ENCODE data around the gene PHLDA3.
A peak's percentile ranks its signal among the peaks of the same experiment; 100 is the strongest.
"Not testable (repeated sequence)": the region's sequence is repeated elsewhere in the genome, so short reads cannot be mapped to it uniquely, and the experiment has no call there.

Gene PHLDA3

DNA sequence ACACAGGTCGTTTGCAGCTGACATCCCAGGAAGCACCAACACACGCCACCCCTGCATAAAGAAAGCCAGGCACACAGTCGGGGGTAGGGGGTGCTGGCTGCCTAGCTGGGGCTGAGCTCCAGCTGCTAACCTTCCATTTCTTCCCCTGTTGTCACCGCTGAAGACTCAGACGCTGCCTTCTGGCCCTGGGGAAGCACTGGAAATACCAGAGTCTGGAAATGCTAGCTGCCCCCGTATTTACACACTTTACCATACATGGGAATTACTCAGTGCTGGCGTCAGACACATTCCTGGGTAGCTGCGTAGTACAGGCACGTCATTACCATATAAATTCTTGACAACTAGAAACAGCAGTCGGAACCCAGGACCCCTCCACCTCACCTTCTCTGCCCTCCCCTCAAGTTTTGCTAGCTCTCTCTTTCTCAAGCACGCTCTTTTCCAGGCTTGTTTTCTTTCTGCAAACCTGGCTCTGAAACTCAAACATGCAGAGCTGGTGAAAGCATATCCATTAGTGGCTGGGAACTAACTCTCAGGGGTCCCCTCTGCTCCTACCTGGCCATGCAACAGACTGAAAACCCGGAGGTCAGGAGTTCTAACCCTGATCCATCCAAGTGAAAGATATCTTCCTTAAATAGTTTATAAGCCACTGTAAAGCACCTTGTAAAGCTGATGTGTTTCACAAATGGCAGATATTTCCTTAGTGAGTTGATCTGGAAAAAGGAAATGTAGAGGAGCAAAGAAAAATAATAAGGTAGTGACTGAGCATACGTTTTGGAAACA is 34.6 kb upstream of the PHLDA3 start:
- peak; percentile 98 for DNase-seq (ENCODE audit: low read depth, low spot score)

DNA sequence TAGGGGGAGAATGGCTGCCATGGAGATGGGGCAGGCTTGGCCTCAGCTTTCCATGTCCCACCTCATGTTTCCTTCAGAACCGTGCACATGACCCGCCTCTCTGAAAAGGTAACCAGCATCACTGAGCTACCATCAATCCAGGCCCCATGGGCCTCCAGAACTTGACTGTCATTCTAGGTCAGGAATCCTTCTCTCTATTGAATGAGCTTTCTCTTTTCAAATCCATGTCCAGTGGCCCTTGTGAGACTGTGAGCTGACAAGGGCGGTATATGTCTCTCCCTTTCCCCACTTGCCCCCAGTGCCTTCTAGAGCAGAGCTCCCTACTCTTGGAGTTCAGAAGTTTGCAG is 33.5 kb upstream of the PHLDA3 start:
- no peak for DNase-seq (ENCODE audit: low read depth, low spot score)

DNA sequence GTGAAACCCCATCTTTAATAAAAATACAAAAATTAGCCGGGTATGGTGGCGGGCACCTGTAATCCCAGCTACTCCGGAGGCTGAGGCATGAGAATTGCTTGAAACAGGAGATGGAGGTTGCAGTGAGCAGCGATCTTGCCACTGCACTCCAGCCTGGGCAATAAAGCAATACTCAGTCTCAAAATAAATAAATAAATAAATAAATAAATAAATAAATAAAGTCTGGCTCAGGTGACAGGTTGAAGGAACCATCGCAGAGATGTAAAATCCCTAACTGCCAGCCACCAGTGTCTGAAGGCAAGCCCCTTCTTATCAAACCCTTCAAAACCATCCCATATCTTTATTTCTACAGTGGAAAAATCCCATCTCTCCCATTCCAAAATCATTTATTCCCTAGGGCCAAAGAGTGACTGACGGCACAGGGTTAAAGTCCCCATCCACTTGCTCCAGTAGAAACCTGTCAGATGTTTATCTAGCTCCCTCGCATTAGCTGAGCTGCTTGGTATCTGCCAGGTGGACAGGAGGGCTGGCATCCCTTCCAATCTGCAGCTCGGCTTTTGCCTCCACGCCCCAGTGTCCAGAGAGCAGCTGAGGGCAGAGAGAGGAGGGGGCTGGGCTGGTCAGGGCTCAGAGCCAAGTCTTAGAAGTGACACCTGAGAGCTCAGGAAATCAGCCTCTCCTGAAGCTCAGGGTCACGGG is 33.0 kb upstream of the PHLDA3 start:
- no peak for DNase-seq (ENCODE audit: low read depth, low spot score)

DNA sequence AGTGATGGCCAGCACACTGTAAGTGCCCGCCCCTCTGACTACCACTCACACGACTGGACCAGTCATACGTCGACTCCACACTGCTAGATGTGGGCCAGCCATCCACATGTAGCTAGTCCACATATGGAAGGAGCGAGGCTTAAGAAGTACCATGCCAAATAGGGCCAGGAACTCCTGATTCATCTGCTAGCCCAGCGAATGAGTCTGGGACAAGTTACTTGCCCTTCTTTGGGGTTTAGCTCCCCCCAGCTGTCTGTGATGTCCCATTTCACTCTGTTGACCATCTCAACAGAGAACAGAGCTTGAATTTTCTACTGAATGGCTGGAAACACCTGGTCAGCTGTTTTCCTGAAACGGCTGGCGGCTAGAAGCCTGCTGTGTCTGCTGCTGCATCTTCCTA is 32.2 kb upstream of the PHLDA3 start:
- peak; percentile 53 for DNase-seq (ENCODE audit: low read depth, low spot score)

DNA sequence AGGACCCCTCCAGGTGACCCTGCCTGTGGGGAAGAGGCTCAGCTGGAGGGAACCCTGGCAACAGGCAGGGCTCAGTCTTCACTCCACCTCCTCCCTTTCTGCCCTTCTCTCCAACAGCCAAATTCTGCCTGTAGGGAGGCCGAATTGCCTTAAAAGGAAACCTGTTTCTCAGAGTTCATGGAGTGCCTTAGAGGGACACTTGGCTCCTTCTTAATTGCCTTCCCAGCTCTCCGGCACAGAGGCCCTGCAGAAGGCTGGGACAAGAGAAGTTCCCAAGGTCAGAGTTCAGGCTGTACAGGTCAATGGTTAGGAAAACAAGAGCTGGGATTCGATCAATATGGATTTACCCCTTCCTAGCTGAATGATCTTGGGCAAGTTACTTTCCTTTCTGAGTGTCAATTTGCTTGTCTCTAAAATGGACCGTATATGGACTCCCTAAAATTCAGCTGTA is 31.7 kb upstream of the PHLDA3 start:
- DNase-seq (ENCODE audit: low read depth, low spot score), result peak; percentile 69

DNA sequence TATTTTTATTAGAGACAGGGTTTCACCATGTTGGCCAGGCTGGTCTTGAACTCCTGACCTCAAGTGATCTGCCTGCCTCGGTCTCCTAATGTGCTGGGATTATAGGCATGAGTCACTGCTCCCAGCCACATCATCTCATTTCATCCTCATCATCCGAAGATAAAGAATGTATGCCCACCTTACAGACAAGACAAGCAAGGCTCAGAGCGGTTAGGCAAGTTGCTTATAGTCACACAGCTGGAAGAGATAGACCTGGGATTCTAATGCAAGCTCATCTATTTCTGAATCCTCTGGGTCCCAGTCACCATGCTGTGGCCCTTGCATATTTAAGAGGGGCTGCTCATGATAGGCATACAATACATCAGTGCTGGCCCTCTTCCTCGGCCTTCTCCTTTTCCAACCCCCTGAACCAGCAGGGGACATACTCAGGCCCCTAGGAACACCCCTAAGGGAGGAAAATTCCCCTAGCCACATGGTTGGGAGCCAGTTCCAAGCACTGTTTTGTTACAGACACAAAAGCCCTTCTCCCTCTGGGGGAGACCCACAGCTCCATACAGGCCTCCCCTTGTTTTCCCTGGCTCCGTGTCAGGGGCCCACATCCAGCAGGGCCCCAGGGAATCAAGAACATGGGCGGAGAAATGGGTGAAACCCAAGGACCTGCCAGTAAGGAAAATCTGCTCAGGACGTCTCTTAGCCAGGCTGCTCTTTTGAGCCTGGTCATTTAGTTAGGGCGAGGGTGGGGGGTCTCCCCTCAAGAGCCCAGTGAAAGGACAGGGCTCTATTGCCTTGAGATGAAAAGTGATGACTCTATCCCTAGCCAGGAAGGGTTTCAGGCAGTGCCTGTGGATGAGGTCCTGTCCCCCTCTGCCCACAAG is 31.0 kb upstream of the PHLDA3 start:
- DNase-seq (ENCODE audit: low read depth, low spot score), result peak; percentile 71

DNA sequence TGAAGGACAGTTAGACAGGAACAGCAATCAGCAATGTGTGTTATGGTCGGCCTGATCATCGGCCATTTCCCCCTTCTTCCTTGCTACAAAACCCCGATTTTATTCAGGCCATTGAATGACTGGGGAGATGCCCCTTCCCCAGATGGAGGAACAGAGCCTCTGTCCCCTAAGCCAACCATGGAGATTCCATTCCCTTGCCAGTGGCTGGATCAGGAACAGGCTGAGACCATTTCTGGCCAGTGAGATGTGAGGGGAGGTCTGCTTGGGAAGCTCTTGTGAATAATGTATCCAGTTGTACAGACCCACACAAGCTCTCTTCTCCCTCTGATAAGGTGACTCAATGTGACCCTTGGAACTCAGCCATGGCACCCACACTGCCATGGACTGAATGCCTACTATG is 30.2 kb upstream of the PHLDA3 start:
- no peak for DNase-seq (ENCODE audit: low read depth, low spot score)

DNA sequence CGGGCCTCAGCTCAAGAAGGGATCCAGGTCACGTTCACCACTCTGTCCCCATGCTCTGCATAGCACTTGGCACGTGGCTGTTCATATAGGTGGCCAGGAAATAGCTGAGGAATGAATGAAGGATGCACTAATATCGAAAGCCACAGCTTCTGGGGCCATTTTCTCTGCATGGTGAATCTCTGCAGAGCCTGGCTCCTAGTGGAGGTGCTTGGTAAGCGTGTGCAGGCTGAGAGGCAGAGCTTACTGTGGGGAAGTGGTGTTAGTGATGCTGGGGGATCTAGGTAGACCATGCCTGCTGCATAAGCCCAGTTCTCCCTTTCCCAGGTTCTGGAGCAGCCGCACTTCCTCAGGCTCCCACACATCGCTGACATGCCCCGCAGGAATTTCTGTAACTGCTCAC is 29.6 kb upstream of the PHLDA3 start:
- DNase-seq (ENCODE audit: low read depth, low spot score), result no peak

DNA sequence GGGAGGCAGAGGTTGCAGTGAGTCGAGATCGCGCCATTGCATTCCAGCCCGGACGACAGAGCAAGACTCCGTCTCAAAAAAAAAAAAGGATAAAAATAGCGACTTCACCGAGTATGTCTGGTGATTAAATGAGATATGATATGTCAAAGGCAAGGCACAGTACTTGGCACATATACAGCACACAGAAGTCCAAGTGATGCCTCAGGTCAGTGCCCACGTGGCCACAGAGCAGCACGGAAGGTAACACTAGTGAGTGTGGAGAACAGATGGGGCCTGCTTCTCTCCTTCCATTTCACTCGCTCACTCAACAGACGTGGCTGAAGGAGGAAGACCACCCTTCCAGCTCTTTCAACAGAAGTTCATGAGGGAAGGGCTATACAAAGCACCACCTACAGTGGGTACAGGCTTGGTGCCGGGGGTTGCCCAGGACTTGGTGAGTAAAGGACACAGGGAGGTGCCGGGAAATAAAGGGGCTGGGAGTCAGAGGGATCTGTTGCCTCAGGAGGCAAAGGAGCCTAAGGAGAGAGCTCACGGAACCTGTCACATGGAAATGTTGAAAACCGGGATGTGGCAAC is 29.0 kb upstream of the PHLDA3 start:
- DNase-seq (ENCODE audit: low read depth, low spot score), result no peak

DNA sequence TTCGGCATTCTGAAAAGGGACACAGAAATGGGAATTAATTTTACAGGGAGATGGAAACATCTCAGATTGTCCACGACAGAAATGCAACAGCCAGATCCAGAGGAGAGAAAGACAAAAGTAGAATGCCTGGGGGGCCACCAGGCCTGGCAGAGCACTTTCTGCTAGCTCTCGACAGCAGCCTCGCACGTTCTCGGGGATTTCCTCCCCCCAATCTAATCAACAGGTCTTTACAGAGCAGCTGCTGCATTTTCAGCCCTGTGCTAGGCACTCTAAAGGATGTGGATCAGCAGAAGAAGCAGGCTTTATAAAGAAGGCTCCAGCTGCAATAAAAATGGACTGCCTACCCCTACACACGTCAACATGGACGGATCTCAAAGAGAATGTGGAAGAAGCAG is 27.3 kb upstream of the PHLDA3 start:
- DNase-seq (ENCODE audit: low read depth, low spot score), result no peak

DNA sequence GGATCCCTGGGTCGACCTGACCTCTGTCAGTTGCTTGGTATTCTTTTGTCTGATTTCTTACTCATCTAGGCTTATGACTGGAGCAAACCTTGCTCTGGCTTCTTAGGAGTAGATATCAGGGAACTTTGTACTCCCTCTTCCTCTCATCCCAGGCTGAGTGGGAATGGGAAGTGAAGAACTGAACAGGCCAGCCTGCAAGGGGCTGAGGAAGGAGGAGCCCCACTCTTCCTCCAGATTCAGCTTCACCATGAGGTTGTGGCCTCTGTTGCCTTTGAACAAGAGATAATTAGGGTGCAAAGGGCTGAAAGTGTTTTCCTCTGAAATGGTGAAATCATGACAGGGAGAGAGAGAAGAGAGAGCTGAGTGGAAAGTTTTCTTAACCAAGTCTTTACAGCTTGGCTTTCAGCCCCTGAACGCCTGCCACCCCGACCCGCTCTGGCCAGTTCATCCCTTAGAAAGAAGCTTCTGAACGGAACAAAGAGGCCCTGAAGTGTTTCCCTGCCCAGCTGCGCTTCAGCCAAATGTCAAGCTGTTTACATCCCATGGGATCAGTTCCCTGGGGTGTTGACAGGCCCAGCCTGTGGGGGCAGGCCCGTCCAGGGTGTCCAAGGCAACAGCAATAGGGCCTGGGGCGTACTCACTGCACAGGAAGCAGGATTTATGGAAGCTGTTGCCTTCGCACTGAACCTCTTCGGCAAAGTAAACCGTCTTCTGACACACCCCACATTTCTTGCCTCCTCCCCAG is 26.7 kb upstream of the PHLDA3 start:
- DNase-seq (ENCODE audit: low read depth, low spot score), result peak; percentile 61

DNA sequence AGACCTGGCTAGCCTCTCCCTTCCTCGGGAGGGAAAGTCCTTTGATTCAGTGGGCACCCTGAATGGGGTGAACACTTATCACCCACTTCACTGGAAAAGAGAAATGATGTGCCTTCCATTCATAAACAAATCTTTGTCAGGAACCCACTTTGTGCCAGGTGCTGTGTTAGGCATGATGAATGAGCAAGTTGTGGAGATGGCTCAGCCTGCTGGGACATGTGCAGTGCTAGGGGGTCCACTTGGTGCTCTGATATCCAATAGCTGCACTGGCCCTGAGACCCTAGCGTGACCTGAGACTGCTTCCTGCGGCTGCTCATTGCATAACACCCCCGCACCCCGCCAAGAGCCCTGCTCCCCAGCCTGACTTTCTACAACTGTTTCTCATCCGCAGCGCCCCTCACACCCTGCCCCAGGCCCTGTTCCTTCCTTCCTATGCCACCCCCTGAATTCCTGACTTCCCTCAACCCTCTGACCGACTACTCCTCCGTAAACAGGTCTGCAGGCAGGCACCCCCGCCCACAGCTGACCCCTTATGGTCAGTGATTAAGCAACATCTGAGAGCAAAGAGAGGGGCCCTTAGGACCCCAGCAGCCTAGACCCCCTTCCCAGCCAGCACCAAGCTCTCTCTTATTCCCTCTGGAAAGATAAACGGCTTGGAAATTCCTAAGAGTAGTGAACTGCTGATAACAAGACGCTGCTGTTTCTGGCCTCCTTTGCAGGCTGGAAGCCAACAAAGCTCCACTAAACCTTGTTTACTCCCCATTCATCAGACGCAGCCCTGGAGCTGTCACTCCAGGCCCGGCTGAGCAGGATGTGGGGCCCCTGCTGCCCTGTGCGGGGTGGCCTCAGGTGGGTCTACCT is 25.0 kb upstream of the PHLDA3 start:
- peak; percentile 78 for DNase-seq (ENCODE audit: low read depth, low spot score)

DNA sequence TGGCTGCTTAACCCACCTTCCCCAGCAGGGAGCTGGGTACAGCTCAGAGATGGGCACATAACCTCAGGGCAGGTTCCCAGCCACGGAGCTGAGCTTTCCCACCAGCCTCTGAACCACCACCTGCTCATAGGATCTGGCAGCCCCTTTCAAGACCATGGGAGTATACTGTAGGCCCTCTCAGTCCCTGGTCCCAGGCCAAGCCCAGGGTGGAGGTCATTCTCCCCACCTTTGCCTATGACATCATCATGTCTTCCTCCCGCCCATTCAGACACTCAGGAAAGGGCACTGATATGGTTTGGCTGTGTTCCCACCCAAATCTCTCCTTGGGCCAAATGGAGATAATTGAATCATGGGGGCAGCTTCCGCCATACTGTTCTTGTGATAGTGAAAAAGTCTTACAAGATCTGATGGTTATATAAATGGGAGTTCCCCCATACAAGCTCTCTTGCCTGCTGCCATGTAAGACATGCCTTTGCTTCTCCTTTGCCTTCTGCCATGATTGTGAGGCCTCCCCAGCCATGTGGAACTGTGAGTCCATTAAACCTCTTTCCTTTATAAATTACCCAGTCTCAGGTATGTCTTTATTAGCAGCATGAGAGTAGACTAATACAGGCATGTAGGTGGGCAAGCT is 24.2 kb upstream of the PHLDA3 start:
- DNase-seq (ENCODE audit: low read depth, low spot score), result not testable (repeated sequence)

DNA sequence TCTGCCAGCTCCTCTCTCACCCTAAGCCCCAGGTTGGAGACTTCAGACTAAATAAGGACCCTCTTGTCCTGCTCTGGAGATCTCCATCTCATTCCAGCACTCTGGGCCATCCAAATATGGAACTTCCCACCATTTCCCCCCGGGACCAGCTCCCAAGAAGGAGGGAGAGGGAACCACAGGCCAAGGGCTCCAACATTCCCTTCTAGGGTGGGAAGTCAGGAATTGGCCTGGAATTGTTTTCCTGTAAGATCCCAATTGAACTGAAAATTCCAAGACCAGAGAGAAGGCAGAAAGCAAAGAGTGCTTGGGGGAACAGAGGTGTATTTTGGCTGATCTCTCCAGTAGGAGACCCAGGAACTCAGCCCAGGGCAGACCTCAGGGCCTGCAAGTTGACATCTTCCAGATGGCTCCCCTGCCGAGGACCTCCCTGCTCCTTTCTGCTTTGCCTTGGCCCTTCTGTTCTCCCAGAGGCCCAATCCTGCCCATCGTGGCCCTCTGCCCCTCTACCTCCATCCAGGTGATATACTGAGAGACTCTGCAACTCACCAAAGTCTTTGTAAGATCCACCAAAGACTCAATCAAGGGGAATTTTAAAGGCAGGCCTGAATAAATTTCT is 23.0 kb upstream of the PHLDA3 start:
- no peak for DNase-seq (ENCODE audit: low read depth, low spot score)

DNA sequence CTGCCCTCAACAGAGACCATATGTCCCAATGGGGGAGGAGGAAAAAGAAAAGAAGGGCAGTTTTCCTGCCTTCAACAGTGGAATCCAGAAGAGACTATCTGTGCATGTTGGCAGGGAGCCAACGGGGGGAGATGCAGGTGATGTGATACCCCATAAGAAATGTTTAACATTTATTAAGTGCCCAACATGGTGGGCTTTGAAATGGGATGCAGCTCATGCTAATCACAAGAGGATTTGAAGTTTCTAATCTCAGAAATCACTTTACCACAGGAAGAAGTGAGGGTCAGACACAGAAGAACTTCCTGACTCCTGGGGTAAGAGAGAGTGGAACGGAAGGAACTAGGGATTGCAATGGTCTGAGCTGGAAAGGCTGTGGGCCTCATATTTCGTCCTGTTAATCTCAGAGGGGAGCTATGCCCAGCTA is 21.7 kb upstream of the PHLDA3 start:
- DNase-seq (ENCODE audit: low read depth, low spot score), result no peak

DNA sequence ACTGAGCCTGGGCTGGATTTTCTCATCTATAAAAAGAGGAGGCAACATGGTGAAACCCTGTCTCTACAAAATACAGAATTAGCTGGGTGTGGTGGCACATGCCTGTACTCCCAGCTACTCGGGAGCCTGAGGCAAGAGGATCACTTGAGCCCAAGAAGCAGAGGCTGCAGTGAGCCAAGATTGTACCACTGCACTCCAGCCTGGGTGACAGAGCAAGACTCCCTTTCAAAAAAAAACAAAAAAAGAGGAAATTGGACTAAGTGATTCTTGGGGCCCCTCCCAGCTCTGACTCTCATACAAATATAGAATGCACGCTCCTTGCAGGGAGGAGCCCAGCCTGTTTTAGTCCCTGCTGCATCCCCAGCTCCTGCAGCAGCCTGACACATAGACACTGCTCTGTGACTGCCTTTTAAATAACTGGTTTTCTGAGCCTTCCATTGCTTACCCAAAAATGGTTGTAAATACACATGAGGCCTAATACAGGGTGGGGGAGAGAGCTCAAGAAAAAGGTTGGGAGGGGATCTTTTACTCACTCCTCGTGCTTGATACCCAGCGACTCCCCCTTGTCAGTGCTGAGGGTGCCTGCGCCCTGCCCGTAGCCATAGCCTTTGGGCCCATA is 20.8 kb upstream of the PHLDA3 start:
- DNase-seq (ENCODE audit: low read depth, low spot score), result no peak

DNA sequence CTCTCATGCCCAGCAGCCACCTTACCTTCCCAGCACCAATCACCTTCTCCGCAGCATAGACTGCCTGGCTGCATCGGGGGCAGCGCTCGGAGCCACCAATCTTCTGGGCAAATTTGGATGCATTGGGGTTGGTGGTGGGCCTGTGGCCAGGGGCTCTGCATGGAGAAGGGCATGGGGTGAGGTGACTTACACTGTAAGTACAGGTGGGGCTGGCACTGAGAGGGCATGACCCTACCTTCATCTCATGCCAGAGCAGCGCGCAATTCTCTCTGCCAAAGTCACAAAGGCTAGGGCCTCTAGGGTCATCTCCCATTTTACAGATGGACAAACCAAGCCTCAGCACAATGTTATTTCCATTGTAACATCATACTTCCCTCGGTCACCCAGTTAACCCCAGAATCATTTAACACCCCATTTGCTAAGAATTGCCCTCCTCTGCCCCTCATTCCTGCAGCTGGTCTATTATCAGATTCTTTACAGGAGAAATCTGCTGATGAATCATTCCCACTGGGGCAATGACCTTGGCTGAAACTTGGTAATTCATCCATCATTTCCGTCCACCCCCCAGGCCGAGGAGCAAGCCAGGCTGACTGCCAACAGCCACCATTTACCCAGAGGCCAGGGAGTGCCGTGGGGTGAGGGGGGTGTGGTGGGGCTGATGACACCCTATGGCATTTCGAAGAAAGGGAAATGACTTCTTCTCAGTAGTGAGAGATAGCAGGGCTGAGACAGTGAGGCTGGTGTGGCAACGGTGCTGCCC is 20.0 kb upstream of the PHLDA3 start:
- peak; percentile 90 for DNase-seq (ENCODE audit: low read depth, low spot score)

DNA sequence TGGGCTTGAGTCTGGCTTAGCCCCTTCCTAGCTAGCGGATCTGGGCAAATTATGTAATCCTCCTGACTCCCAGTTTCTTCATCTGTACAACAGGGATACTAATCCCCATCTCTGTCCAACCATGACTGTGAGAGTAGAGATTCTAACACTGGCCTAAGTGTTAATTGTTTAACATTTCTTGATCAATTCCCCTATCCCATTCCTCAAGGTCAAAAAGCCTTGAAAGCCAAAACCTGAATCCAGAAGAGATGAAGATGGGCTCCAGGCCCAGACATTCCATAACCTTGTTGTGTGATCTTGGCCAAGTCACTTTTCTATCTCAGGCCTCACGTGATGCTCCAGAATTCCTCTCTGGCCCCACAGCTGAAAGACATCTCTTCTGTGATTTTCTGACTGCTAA is 18.8 kb upstream of the PHLDA3 start:
- DNase-seq (ENCODE audit: low read depth, low spot score), result no peak
